ENCODE results near the gene MFGE8. TPM values are rescaled to one million over a fixed set of nuclear protein-coding genes. Genes with fewer than 3 reads are reported as not detected.

MFGE8 gene
- total RNA-seq, 1 experiment from 2014 or later, result 32.0 TPM

DNA sequence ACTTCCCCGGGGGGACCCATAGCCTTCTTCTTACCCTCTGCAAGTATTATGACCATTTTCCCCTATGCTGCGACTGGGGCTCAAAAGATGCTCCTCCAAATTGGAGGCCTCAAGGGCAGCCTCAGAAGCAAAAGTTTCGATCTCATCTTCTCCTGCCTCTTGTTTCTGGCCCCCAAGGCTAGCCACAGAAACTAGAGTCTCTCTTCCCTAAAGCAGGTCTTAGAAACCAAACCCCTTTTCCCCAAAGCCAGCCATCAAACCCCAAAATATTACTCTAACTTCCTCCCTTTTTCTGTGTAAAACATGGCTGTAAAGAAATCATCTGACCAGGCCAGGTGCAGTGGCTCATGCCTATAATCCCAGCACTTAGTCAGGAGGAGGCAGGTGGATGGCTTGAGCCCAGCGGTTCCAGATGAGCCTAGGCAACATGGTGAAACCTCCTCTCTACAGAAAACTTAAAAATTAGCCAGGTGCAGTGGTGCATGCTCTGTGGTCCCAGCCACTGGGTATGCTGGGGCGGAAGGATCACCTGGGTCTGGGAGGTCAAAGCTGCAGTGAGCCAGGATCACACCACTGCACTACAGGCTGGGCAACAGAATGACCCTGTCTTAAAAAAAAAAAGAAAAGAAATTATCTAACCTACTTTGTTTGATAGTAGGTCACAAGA is 36.7 kb upstream of the MFGE8 start:
- CTCF ChIA-PET, result no interaction called here
- no peak for ATAC-seq

DNA sequence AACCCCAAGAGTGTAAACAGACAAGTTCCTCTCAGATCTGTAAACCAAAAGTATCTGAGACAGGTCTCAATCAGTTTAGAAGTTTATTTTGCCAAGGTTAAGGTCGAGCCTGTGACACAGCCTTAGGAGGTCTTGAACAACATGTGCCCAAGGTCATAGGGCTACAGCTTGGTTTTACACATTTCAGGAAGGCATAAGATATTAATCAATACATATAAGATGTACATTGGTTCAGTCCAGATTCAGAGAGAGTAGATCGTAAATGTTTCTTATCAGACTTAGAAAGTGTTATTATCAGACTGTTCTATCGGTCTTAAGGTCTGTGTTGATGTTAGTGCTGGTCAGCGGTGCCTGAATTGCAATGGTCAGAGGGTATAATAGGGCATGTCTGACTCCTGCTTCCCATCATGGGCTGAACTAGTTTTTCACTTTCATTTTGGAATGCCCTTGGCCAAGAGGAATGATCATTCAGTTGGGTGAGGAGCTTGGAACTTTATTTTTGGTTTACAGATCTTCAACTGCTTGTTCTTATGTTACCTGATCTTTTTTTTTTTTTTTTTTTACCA is 27.0 kb upstream of the MFGE8 start:
- Histone ChIP-seq H3K27ac (ENCODE audit: low read length) (no peak overlapping the region), H2AFZ (ENCODE audit: low read length) (no peak overlapping the region), H3K9ac (ENCODE audit: low read length) (no peak overlapping the region), H3K27me3 (ENCODE audit: low read length) (no peaks in the 10 kb centered on the region), H3K4me1 (ENCODE audit: insufficient read depth, low read length) (no peaks in the 10 kb centered on the region), H3K79me2 (ENCODE audit: low read length) (no peaks in the 10 kb centered on the region), H3K9me2 (replicated peaks; ENCODE audit: low read length) (no peaks in the 10 kb centered on the region), H3F3A (ENCODE audit: low read length, unreplicated experiment) (no peaks in the 10 kb centered on the region), H3K4me3 (ENCODE audit: low read length) (no peak overlapping the region), H4K20me1 (ENCODE audit: low read length) (no peaks in the 10 kb centered on the region), H3K36me3 (ENCODE audit: low read depth, low read length) (no peaks in the 10 kb centered on the region), H3K9me3 (ENCODE audit: low read length) (no peaks in the 10 kb centered on the region), H3K4me2 (ENCODE audit: low read length) (no peak overlapping the region)
- intact Hi-C loops (cut with micrococcal nuclease), result no loop called here
- BruUV-seq (replicated peaks), result no TSS peak
- DNase-seq, result no peak
- TF ChIP-seq EZH2phosphoT487 (IDR thresholded peaks at IDR 0.05; ENCODE audit: borderline replicate concordance, low read length) (no peak), EZH2 (IDR thresholded peaks at IDR 0.05; ENCODE audit: low read length, unreplicated experiment) (no peak)
- TF ChIP-seq, protein P1, sequence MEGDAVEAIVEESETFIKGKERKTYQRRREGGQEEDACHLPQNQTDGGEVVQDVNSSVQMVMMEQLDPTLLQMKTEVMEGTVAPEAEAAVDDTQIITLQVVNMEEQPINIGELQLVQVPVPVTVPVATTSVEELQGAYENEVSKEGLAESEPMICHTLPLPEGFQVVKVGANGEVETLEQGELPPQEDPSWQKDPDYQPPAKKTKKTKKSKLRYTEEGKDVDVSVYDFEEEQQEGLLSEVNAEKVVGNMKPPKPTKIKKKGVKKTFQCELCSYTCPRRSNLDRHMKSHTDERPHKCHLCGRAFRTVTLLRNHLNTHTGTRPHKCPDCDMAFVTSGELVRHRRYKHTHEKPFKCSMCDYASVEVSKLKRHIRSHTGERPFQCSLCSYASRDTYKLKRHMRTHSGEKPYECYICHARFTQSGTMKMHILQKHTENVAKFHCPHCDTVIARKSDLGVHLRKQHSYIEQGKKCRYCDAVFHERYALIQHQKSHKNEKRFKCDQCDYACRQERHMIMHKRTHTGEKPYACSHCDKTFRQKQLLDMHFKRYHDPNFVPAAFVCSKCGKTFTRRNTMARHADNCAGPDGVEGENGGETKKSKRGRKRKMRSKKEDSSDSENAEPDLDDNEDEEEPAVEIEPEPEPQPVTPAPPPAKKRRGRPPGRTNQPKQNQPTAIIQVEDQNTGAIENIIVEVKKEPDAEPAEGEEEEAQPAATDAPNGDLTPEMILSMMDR (conservative IDR thresholded peaks at IDR 0.05; ENCODE audit: low read depth, low read length), result no peak
- CTCF ChIA-PET, result no interaction called here
- POLR2A ChIA-PET (ENCODE audit: unreplicated experiment), result no interaction called here
- no peak for ATAC-seq

More for the DNA sequence above, 36.7 kb upstream of the MFGE8 start:
- Histone ChIP-seq H3K27ac (ENCODE audit: low read length) (no peak overlapping the region), H3K9me3 (ENCODE audit: low read length) (no peaks in the 10 kb centered on the region), H3K4me1 (ENCODE audit: insufficient read depth, low read length) (no peaks in the 10 kb centered on the region), H4K20me1 (ENCODE audit: low read length) (no peaks in the 10 kb centered on the region), H3K79me2 (ENCODE audit: low read length) (no peaks in the 10 kb centered on the region), H3K9ac (ENCODE audit: low read length) (no peak overlapping the region), H2AFZ (ENCODE audit: low read length) (no peak overlapping the region), H3F3A (ENCODE audit: low read length, unreplicated experiment) (no peaks in the 10 kb centered on the region), H3K27me3 (ENCODE audit: low read length) (no peaks in the 10 kb centered on the region), H3K4me3 (ENCODE audit: low read length) (no peak overlapping the region), H3K4me2 (ENCODE audit: low read length) (no peak overlapping the region), H3K36me3 (ENCODE audit: low read depth, low read length) (no peaks in the 10 kb centered on the region), H3K9me2 (replicated peaks; ENCODE audit: low read length) (no peaks in the 10 kb centered on the region)
- POLR2A ChIA-PET (ENCODE audit: unreplicated experiment), result no interaction called here
- intact Hi-C loops (cut with micrococcal nuclease), result no loop called here
- TF ChIP-seq EZH2 (IDR thresholded peaks at IDR 0.05; ENCODE audit: low read length, unreplicated experiment), result no peak
- DNase-seq, result no peak
- BruUV-seq (replicated peaks), result no TSS peak

DNA sequence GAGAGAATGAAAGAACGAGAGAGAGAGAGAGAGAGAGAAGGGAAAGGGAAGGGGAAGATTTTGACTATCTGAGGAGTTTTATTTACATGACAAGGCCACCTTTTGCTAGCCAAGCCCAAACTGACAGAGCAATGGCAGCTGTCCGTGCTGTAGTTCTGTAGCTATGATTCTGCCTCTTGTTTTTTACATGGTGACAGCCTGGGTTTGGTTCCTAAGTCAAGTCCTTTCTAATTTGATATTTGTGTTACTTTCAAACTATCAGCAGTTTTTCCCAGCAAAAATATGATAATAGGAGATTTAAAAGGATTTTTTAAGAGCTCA is 26.3 kb upstream of the MFGE8 start:
- CTCF ChIA-PET, result no interaction called here
- H3K36me3 ChIP-seq (ENCODE audit: low read depth, low read length), result no peaks in the 10 kb centered on the region

More for the DNA sequence above, 26.3 kb upstream of the MFGE8 start:
- intact Hi-C loops (cut with micrococcal nuclease), result no loop called here
- DNase-seq (no peak), ATAC-seq (no peak)
- H3K79me2 ChIP-seq (ENCODE audit: low read length), result no peaks in the 10 kb centered on the region
- H3K4me2 ChIP-seq (ENCODE audit: low read length), result no peak overlapping the region
- H2AFZ ChIP-seq (ENCODE audit: low read length), result no peak overlapping the region
- H3K9me2 ChIP-seq (replicated peaks; ENCODE audit: low read length), result no peaks in the 10 kb centered on the region
- POLR2A ChIA-PET (ENCODE audit: unreplicated experiment), result no interaction called here
- no peak overlapping the region for H3K9ac ChIP-seq (ENCODE audit: low read length)
- TF ChIP-seq EZH2 (IDR thresholded peaks at IDR 0.05; ENCODE audit: low read length, unreplicated experiment) (no peak), EZH2phosphoT487 (IDR thresholded peaks at IDR 0.05; ENCODE audit: borderline replicate concordance, low read length) (no peak)
- TF ChIP-seq, protein P1 (conservative IDR thresholded peaks at IDR 0.05; ENCODE audit: low read depth, low read length), result no peak
- no peak overlapping the region for H3K27ac ChIP-seq (ENCODE audit: low read length)
- no peak overlapping the region for H3K4me3 ChIP-seq (ENCODE audit: low read length)
- H4K20me1 ChIP-seq (ENCODE audit: low read length), result no peaks in the 10 kb centered on the region
- H3K9me3 ChIP-seq (ENCODE audit: low read length), result no peaks in the 10 kb centered on the region
- no peaks in the 10 kb centered on the region for H3K27me3 ChIP-seq (ENCODE audit: low read length)
- BruUV-seq (replicated peaks), result no TSS peak
- H3K4me1 ChIP-seq (ENCODE audit: insufficient read depth, low read length), result no peaks in the 10 kb centered on the region
- H3F3A ChIP-seq (ENCODE audit: low read length, unreplicated experiment), result no peaks in the 10 kb centered on the region

All from PC-3 (cell line).